H1 (cell line): Measurements from ENCODE around the gene ASB6.

ENCODE experiments used
- ASH2L ChIP-seq: fragments of 200-600, 300-600 bp; sonication (generic); IDR thresholded peaks from one replicate; pipeline ENCODE4 v1.7.1; 2017; ENCODE audit warnings: low read length
- ATF2 ChIP-seq: IDR thresholded peaks from 2 replicates; pipeline ENCODE4 v1.6.1; 2012; ENCODE audit warnings: low read length, inconsistent platforms
- BACH1 ChIP-seq: IDR thresholded peaks from 2 replicates; pipeline ENCODE4 v1.6.1; 2012; ENCODE audit warnings: low read length, improper control_type of control experiment
- CTCF ChIP-seq, 3 experiments: IDR thresholded peaks; 1 replicate in 2 of 3; 2 replicates in 1 of 3; pipeline versions ENCODE4 v1.5.1 to v1.6.1; 2011; ENCODE audit warnings: low read length in 3 of 3, mild to moderate bottlenecking in 3 of 3, inconsistent platforms in 2 of 3, low read depth in 1 of 3, moderate library complexity in 1 of 3; ENCODE audit not compliant: insufficient read depth in 1 of 3; ENCODE audit errors: control extremely low read depth in 1 of 3
- E2F6 ChIP-seq: IDR thresholded peaks from 2 replicates; pipeline ENCODE4 v1.6.1; 2012; ENCODE audit warnings: inconsistent platforms
- HDAC6 ChIP-seq: IDR thresholded peaks from one replicate; pipeline ENCODE4 v1.7.1; 2012; ENCODE audit warnings: low read depth, mild to moderate bottlenecking, inconsistent platforms, low read length, moderate library complexity
- MAFK ChIP-seq: IDR thresholded peaks from 2 replicates; pipeline ENCODE4 v1.6.1; 2012; ENCODE audit warnings: low read depth, mild to moderate bottlenecking, improper control_type of control experiment, low read length
- POLR2A ChIP-seq, 2 experiments: IDR thresholded peaks; 1 replicate in 1 of 2; 2 replicates in 1 of 2; pipeline ENCODE4 v1.6.1; 2011; ENCODE audit warnings: low read depth in 2 of 2, low read length in 2 of 2, mild to moderate bottlenecking in 2 of 2; ENCODE audit errors: control extremely low read depth in 1 of 2
- POLR2AphosphoS5 ChIP-seq: IDR thresholded peaks from 2 replicates; pipeline ENCODE4 v1.6.1; 2011; ENCODE audit warnings: low read depth, low read length
- SP1 ChIP-seq: IDR thresholded peaks from 2 replicates; pipeline ENCODE4 v1.6.1; 2011; ENCODE audit warnings: low read depth, low read length
- TAF1 ChIP-seq: IDR thresholded peaks from 2 replicates; pipeline ENCODE4 v1.6.1; 2011; ENCODE audit warnings: mild to moderate bottlenecking, low read depth, low read length
- TCF12 ChIP-seq: IDR thresholded peaks from 2 replicates; pipeline ENCODE4 v1.6.1; 2011; ENCODE audit warnings: low read depth, mild to moderate bottlenecking, low read length
- TEAD4 ChIP-seq: IDR thresholded peaks from 2 replicates; pipeline ENCODE4 v1.6.1; 2012; ENCODE audit warnings: low read depth, low read length, inconsistent platforms, mixed read lengths
- ZNF274 ChIP-seq: IDR thresholded peaks from 2 replicates; pipeline ENCODE4 v1.7.0; 2012; ENCODE audit warnings: low read length, borderline replicate concordance; ENCODE audit errors: extremely low read depth

DNA sequence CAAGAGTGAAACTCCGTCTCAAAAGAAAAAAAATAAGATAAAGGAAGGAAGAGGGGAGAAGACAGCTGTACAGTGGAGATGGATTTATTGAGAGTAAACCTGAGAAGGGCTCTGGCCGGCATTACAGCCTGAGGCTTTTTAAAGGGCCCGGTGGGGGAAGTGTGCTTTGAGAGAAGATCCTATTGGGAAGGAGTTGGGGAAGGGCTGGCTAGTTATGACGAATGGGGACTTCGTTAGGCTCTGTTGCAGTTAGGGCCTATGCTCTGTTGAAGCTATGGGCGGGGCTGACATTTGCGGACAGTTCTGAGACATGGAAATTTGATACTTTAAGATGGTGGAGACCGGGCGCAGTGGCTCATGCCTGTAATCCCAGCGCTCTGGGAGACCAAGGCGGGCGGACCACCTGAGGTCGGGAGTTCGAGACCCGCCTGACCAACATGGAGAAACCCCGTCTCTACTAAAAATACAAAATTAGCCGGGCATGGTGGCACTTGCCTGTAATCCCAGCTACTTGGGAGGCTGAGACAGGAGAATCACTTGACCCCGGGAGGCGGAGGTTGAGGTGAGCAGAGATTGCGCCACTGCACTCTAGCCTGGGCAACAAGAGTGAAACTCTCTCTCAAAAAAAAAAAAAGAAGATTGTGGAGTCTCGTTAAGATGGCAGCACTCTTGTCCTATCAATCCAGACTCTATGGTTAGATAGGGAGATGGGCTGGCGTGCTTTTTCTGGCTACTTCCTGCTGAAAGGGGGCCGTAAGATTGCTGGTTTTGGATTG is 54.3 kb downstream of the ASB6 start:
- TF ChIP-seq TAF1 (no peak), CTCF (IDR thresholded peaks at IDR 0.05; ENCODE audit: control extremely low read depth in 1 of 3, insufficient read depth in 1 of 3, low read depth in 1 of 3, low read length in 3 of 3) (no peak), ASH2L (no peak), TCF12 (no peak), TEAD4 (no peak), HDAC6 (no peak), SP1 (no peak), POLR2AphosphoS5 (no peak), ZNF274 (no peak), BACH1 (no peak), E2F6 (no peak), ATF2 (no peak), POLR2A (IDR thresholded peaks at IDR 0.05; ENCODE audit: control extremely low read depth in 1 of 2, low read depth in 2 of 2, low read length in 2 of 2) (no peak), MAFK (no peak)
